Peyer's patch (tissue), 4 donors: ENCODE data around the gene GPR141. TPM values are rescaled to one million over a fixed set of nuclear protein-coding genes. Genes with fewer than 3 reads are reported as not detected.

Experiments
- DNase-seq, 3 donors: peaks; one replicate each; pipeline ENCODE4 v3.0.0-alpha.2; 2017 to 2019
- H3K27ac ChIP-seq, 4 donors: fragments of 200-600 bp; sonication (generic); one replicate each; pipeline ENCODE4 v1.5.1; 2016 to 2019
- H3K27me3 ChIP-seq, 2 donors: fragments of 200-600 bp; sonication (generic); one replicate each; pipeline ENCODE4 v1.5.1; 2019
- H3K36me3 ChIP-seq, 3 donors: fragments of 200-600 bp; sonication (generic); one replicate each; pipeline ENCODE4 v1.5.1; 2016 to 2019
- H3K4me1 ChIP-seq, 4 donors: fragments of 200-600 bp; sonication (generic); one replicate each; pipeline ENCODE4 v1.5.1; 2016 to 2019
- H3K4me3 ChIP-seq, 4 donors: fragments of 200-600 bp; sonication (generic); 1 replicate in 3 of 4; 2 replicates in 1 of 4; pipeline ENCODE4 v1.5.1; 2016 to 2019; ENCODE audit warnings: mild to moderate bottlenecking in 1 of 4
- H3K9me3 ChIP-seq, 4 donors: fragments of 200-600 bp; sonication (generic); one replicate each; pipeline ENCODE4 v1.5.1; 2016 to 2019; ENCODE audit warnings: mild to moderate bottlenecking in 1 of 4
- POLR2A ChIP-seq, 2 donors: fragments of 450-650 bp; IDR thresholded peaks; one replicate each; pipeline ENCODE4 v1.5.1; 2017; ENCODE audit warnings: antibody characterized with exemption in 2 of 2, mild to moderate bottlenecking in 2 of 2, moderate library complexity in 2 of 2
- total RNA-seq, 4 donors: library from RNA; depleted of rRNA; stranded (reverse); fragments of >200 nt; gene quantifications; one replicate each; pipeline ENCODE4 v1.1.0, GENCODE V29; 2016
- TF ChIP-seq, protein P1 (sequence below), 6 experiments: fragments of 450-650 bp in 4 of 6; fragments of 200-600 bp in 2 of 6; sonication (generic) in 1 of 6; IDR thresholded peaks; one replicate each; pipeline ENCODE4 v1.5.1; 2017 to 2019; ENCODE audit warnings: antibody characterized with exemption in 6 of 6, mild to moderate bottlenecking in 3 of 6, moderate library complexity in 1 of 6

The GPR141 gene
- total RNA-seq, 4 donors from 2014 or later = not detected

DNA sequence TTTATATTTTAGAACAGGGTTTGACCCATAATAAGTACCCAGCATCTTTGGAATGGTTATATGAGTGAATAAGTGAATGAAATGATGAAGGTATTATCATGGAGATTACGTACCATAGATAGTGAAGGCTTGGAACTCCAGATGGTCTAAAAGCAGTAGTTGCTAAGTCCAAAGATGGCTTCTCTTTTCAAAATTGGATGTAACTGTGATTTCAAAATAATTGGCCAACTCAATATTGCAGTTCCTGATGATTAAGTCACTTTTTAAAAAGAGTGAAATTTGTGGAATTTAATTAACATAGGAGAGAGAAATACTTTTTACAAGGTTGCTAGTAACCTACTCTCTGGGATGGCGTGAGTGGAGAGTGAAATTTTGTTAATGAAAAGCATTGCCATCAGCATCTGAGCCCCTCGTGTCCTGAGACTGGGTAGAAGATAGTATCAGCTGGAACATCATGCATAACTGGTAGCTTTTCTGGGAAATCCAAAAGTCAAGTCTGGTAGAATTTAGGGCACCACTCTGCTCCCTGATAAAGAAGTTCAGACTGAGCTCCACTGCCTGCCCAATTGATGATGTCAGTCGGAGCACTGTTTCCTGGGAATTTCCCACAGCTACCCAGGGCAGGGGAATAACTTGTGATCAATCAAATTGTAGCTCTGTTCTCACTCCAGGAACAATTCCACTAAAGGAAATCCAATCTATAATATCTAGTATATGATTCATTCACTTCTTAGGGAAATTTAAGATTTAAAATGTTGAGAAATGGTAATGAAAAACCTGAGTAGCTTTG, 3.2 kb downstream of the GPR141 start:
- TF ChIP-seq, protein P1, sequence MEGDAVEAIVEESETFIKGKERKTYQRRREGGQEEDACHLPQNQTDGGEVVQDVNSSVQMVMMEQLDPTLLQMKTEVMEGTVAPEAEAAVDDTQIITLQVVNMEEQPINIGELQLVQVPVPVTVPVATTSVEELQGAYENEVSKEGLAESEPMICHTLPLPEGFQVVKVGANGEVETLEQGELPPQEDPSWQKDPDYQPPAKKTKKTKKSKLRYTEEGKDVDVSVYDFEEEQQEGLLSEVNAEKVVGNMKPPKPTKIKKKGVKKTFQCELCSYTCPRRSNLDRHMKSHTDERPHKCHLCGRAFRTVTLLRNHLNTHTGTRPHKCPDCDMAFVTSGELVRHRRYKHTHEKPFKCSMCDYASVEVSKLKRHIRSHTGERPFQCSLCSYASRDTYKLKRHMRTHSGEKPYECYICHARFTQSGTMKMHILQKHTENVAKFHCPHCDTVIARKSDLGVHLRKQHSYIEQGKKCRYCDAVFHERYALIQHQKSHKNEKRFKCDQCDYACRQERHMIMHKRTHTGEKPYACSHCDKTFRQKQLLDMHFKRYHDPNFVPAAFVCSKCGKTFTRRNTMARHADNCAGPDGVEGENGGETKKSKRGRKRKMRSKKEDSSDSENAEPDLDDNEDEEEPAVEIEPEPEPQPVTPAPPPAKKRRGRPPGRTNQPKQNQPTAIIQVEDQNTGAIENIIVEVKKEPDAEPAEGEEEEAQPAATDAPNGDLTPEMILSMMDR (IDR thresholded peaks at IDR 0.05) = no peak
- no peak for TF ChIP-seq POLR2A (IDR thresholded peaks at IDR 0.05)
- H3K27ac ChIP-seq = no peak overlapping the region
- no peaks in the 10 kb centered on the region for H3K4me1 ChIP-seq
- no peak for DNase-seq
- H3K36me3 ChIP-seq = no peaks in the 10 kb centered on the region
- H3K9me3 ChIP-seq = no peaks in the 10 kb centered on the region
- H3K4me3 ChIP-seq = no peak overlapping the region
- no peaks in the 10 kb centered on the region for H3K27me3 ChIP-seq

DNA sequence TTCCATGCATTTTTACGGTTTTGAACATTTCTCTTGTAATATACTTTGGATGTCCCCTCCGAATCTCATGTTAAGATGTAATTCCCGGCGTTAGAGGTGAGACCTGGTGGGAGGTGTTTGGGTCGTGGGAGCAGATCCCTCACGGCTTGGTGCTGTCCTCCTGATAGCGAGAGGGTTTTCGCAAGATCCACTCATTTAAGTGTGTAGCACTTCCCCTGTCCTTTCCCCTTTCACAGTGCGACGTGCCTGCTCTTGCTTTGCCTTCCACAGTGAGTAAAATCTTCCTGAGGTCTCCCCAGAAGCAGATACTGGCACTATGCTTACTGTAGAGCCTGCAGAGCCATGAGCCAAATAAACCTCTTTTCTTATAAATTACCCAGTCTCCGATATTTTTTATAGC, 6.6 kb downstream of the GPR141 start:
- H3K27ac ChIP-seq = no peak overlapping the region
- H3K4me1 ChIP-seq = no peaks in the 10 kb centered on the region
- H3K27me3 ChIP-seq = no peaks in the 10 kb centered on the region
- no peaks in the 10 kb centered on the region for H3K36me3 ChIP-seq
- H3K4me3 ChIP-seq = no peak overlapping the region
- H3K9me3 ChIP-seq = no peaks in the 10 kb centered on the region
- TF ChIP-seq, protein P1 (IDR thresholded peaks at IDR 0.05) = no peak
- TF ChIP-seq POLR2A (IDR thresholded peaks at IDR 0.05) = no peak
- DNase-seq = no peak

DNA sequence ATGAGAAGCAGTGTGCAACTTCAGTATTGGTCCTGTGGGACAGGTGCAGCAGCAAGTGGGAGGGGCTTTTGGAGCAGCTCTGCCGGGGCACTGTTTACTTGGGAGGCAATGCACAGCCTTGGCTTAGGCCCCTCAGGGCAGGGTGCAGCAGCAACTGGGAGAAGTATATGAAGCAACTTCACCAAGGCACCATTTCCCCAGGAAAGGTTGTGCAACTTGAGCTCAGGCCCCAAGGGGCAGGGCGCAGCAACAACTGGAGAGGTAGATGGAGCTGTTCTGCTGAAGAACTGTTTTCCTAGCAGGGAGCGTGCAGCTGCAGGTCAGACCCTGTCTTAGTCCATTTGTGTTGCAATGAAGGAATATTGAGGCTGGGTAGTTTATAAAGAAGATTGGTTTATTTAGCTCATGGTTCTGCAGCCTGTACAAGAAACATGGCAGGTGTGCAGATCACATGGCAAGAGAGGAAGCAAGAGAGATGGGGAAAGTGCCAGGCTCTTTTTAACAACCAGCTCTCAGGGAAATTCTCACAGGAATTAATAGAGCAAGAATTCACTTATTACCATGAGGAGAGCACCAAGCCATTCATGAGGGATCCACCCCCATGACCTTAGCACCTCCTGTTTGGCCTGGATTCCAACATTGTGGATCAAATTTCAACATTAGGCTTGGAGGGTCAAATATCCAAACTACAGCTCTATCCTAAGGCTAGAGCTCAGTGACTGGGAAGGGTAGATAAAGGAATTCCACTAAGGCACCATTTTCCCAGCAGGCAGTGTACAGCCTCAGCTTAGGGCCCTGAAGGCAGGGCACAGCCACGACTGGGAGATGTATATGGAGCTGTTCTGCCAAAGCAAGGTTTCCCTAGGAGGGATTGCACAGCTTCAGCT, 10.9 kb downstream of the GPR141 start:
- H3K9me3 ChIP-seq = no peaks in the 10 kb centered on the region
- no peaks in the 10 kb centered on the region for H3K36me3 ChIP-seq
- no peak for DNase-seq
- TF ChIP-seq POLR2A (IDR thresholded peaks at IDR 0.05) = no peak
- TF ChIP-seq, protein P1 (IDR thresholded peaks at IDR 0.05) = no peak
- no peaks in the 10 kb centered on the region for H3K4me1 ChIP-seq
- H3K27ac ChIP-seq = no peak overlapping the region
- H3K4me3 ChIP-seq = no peak overlapping the region
- no peaks in the 10 kb centered on the region for H3K27me3 ChIP-seq

DNA sequence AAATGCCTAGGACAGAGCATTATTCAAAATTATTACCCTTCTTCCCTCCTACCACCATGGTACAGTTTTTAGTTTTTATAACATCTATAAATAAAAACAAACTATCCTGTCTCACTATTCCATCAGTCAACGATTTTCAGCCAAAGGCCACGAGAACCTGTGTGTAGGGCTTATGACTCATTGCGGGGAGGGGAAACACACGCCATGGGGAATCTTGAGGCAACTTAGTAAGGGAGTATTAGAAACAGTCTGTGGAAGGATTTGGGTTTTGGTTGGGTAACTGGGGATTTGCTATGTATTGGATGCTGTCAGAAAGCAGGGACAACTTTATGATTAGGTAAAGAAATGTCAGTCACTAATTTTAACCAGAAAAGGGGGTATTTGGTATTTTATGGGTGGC, 14.7 kb downstream of the GPR141 start:
- DNase-seq = no peak
- H3K27ac ChIP-seq = no peak overlapping the region
- H3K27me3 ChIP-seq = no peaks in the 10 kb centered on the region
- TF ChIP-seq, protein P1 (IDR thresholded peaks at IDR 0.05) = no peak
- no peak for TF ChIP-seq POLR2A (IDR thresholded peaks at IDR 0.05)
- no peaks in the 10 kb centered on the region for H3K36me3 ChIP-seq
- H3K9me3 ChIP-seq = no peaks in the 10 kb centered on the region
- H3K4me3 ChIP-seq = no peak overlapping the region
- H3K4me1 ChIP-seq = no peaks in the 10 kb centered on the region

DNA sequence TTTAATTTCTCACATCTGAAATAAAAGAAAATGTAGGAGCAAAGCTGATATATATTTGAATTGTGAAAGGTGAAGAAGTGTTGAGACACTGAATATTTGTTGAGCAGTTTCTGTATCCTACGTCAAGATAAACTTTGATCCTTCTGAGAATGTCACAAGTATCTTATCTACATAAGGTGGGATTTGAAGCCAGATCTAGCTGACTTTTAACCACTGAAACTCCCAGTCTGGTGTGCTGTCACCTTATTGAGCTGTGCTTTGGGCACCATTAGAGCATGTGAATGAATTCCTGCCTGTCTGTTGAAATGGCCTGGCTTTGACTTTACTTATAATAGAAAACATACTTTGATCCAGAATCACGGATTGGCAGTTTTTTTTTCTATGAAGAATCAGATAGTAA, 15.2 kb downstream of the GPR141 start:
- TF ChIP-seq POLR2A (IDR thresholded peaks at IDR 0.05) = no peak
- TF ChIP-seq, protein P1 (IDR thresholded peaks at IDR 0.05) = no peak

More for the DNA sequence above, 15.2 kb downstream of the GPR141 start:
- Histone ChIP-seq H3K4me1 (no peaks in the 10 kb centered on the region), H3K27ac (no peak overlapping the region), H3K36me3 (no peaks in the 10 kb centered on the region), H3K4me3 (no peak overlapping the region), H3K27me3 (no peaks in the 10 kb centered on the region), H3K9me3 (no peaks in the 10 kb centered on the region)
- DNase-seq = no peak
